ENCODE results near the gene FNBP1.
A peak's percentile ranks its signal among the peaks of the same experiment; 100 is the strongest.
"Not testable (repeated sequence)": the region's sequence is repeated elsewhere in the genome, so short reads cannot be mapped to it uniquely, and the experiment has no call there.

The FNBP1 gene

DNA sequence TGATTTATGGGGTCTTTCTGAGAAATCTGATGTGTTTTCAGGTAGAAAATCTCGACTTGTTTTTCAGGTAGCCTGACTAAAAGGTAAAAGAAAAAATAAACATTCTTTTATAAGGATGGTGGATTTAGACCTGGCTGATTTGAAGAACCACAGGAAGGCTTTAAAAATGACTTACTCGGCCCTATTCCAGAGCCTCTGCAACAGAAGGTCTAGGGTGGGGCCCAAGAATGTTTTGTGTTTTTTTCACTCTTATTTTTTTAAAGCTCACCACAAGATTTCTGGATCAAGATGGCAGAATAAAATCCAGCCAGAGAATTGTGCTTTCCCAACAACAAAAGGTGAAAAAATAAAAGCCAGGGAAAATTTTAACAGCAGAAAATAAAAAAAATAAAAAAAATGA lies 59.1 kb downstream of the FNBP1 start:
- TF ChIP-seq POLR2A (IDR thresholded peaks at IDR 0.05; ENCODE audit: low read depth, low read length), result no peak
- FAIRE-seq, result no peak
- DNase-seq (ENCODE audit: insufficient read length, low spot score), result no peak

DNA sequence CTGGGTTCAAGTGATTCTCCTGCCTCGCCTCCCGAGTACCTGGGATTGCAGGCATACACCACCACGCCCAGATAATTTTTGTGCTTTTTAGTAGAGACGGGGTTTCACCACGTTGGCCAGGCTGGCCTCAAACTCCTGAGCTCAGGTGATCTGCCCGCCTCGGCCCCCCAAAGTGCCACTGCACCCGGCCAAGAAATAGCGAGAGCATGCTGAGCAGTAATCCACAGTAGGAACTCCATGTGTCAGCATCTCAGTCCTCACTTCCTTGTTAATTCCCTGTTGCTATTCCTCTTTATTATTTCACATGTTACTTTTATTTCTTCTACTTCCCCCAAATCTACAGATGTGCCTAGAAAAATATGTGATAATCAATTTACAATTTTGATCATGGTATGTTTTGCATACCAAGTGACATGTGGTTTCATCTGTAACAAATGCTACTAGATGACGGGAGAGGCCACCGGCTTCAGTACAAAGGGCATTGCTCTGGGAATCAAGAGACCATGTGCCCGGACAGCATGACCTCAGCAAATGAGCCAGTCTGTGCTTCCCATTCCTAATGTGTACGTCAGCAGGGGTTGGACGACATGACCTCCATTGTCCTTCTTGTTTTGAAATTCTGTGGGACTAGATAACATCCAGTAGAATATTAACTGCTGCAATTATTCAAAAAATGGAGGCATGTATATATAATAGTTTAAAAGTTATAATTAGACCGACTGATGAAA lies 61.6 kb downstream of the FNBP1 start:
- DNase-seq (ENCODE audit: insufficient read length, low spot score), result no peak
- no peak for TF ChIP-seq POLR2A (IDR thresholded peaks at IDR 0.05; ENCODE audit: low read depth, low read length)
- FAIRE-seq, result no peak

DNA sequence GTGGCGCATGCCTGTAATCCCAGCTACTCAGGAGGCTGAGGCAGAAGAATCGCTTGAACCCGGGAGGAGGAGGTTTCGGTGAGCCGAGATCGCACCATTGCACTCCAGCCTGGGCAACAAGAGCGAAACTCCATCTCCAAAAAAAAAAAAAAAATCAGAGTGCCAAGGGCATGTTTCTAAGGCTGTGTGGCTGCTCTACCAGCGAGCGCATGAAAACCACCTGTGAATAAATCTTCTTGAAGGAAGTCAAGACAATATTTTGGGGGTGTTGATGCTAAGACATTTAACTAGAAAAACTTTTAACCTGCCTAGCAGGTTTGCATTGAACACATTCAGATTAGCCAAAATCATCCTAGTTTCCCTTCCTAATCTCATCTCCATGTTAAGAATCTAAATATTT lies 62.8 kb downstream of the FNBP1 start:
- DNase-seq (ENCODE audit: insufficient read length, low spot score); FAIRE-seq: not testable (repeated sequence)

DNA sequence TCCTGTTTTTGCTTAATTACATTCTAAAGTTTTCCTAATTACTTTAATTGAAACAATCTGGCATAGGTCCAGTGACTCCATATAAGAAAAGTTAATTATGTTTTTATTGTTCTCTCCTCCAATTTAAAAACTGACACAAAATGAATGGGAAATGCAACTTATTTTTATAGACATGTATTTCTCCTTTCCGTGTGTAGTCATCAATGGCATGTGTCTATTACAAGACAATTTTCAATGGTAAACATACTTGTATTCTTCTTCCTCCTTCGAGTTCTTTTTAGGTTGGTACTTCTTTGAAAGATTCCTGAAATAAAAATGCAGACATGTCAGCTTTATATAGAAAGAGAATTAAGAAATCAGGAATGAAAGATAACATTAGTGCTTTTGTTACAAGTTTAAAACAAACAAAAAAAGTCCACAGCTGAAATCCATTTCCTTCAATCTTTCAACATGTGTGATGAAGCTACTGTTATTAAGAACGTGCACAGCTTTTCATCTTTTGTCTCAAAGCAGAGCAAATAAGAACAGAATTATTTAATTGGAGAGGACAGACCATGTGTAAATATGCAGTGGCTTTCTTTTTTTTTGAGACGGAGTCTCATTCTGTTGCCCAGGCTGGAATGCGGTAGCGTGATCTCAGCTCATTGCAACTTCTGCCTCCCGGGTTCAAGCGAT lies 63.8 kb downstream of the FNBP1 start:
- FAIRE-seq, result no peak
- no peak for DNase-seq (ENCODE audit: insufficient read length, low spot score)
- no peak for TF ChIP-seq POLR2A (IDR thresholded peaks at IDR 0.05; ENCODE audit: low read depth, low read length)

DNA sequence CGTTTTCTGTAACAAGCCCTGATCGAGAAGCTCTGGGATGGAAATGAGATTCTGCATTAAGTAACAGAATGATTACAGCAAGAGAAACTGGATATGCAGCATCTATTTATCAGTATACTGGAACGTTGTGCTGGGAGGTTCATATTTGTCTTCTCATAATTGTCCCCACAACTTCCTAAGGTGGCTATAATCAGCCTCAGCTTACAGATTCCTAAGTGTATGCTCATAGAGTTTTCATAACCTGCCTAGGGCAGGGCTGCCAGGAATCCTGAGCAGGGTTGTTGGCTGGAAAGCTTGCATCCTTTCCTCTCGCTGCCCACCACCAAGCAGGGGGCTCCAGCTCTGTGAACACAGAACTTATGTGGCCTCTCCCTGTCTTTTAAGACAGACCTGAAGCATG lies 70.2 kb downstream of the FNBP1 start:
- no peak for DNase-seq (ENCODE audit: insufficient read length, low spot score)
- no peak for FAIRE-seq
- no peak for TF ChIP-seq POLR2A (IDR thresholded peaks at IDR 0.05; ENCODE audit: low read depth, low read length)

DNA sequence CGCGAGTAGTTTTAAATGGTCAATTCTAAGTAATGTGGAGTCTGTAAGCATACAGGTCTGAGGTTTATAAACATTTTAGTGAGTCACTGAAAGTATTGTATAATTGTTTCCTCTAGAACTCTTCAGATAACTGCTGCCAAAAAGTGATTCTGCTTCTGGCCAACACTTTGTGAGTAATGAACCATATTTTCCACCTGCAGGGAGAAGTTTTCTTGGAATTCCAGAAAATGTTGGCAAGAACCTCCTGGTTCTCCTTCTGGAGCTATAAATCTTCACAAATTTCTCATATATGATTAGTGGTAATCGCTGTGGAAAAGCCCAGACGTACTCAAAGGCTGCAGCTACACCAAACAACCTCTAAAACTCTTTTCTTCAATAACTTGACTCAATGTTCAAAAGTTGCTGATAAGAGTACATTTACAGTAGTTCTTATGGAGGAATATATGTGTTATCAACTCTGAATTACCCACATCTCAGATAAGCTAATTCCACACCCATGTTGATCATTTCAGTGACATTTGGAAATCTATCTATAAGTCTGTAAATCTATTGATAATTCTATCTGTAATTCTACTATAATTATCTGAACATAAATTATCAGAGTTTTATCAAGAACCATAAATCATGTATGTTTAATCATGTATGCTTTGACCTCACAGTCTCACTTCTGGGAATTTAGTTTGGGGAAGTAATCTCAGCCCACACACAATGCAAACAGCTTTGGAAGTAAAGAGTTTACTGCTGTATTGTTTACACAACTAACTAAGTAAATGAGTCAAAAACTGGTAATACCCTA lies 74.1 kb downstream of the FNBP1 start:
- no peak for TF ChIP-seq POLR2A (IDR thresholded peaks at IDR 0.05; ENCODE audit: low read depth, low read length)
- peak; percentile 83 for FAIRE-seq
- peak; percentile 25 for DNase-seq (ENCODE audit: insufficient read length, low spot score)

DNA sequence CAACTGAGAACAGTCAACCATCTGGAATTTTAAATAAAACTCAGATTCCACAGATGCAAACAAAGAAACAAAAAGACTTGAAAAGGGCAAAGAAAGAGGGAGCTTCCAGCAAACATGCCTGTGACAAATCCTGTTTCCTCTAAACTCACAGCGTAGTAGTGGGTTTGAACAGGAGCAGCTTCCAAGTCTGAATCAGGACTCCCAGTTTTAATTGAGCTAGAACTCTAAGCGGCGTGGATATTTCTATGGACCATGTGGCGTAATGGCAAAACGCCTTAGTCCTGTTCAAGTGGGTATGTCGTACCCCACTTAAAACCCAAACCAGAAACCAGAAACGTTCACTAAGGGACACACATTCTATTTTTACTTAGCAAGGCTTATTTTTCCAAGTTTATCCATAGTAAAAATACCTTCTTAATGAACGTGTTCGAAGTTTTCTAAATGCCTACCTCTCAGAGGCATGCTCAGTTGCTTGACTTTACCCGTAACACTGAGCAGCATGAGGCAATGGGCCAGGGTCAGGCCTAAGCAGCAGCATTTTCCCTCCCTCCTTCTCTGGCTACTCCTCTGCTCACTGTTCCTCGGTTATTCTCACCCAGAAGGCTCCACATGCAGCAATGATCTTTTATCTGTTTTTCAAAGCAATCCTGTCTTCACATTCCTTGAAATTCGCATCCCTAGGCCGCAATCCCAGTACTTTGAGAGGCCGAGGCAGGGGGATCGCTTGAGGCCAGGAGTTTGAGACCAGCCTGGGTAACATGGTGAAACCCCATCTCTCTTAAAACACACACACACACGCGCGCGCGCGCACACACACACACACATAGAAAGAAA lies 77.9 kb downstream of the FNBP1 start:
- FAIRE-seq (no peak), DNase-seq (ENCODE audit: insufficient read length, low spot score) (no peak)
- TF ChIP-seq POLR2A (IDR thresholded peaks at IDR 0.05; ENCODE audit: low read depth, low read length), result no peak

DNA sequence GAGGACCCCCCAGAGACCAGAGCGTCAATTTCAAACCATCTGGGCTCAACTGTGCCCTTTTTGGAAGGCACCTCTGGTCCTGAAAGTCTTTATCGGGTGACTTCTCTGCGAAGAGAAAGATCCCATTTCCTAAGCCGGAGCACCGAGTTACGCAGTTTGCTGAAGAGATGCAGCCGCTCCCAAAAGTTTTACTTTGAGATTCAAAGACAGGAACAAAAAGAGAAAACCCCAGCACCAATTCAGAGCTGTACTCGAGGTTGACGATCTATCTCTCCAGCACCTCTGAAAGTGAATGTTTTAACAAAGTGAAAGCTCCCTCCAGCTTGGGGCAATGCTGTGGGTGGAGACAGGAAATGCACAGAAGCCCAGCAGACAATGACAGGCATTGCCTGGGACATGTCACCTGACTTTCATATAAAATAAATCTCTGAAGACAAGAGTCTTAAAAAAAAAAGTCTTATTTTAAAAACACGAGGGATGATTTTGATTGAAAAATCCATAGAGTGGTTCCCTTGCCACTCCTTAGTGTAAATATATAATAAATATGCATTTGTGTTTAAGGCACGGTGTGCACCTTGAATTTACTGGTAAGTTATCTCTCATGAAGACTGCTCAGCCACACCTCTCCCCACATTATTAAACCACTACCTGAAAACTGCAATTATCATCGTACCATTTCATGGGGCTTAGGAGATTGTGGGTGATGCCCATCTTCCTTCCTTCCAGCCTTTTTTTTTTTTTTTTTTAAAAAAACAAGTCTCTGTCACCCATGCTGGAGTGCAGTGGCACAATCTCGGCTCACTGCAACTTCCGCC lies 79.9 kb downstream of the FNBP1 start:
- peak; percentile 61 for FAIRE-seq
- TF ChIP-seq POLR2A (IDR thresholded peaks at IDR 0.05; ENCODE audit: low read depth, low read length), result no peak
- DNase-seq (ENCODE audit: insufficient read length, low spot score), result no peak

DNA sequence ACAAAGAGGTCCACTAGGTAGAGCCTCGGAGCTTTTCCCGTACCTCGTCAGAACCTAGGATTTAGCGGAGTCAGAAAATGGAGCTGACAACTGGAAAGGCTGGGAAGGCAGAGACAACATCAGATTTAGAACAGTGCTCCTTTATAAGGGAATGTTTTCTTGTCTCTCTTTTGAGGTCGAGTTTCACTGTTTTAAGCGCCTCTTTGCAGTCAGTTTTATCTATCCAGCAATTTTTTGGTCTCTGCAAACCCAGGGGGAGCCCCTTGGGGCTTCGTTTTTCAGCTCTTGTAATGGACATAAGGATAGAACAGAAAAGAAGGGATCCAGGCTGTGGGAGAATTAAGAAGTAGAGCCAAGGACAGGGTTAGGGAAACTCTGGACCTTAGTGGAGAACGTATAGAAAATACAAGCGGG lies 80.5 kb downstream of the FNBP1 start:
- TF ChIP-seq POLR2A (IDR thresholded peaks at IDR 0.05; ENCODE audit: low read depth, low read length), result no peak
- no peak for FAIRE-seq
- no peak for DNase-seq (ENCODE audit: insufficient read length, low spot score)

DNA sequence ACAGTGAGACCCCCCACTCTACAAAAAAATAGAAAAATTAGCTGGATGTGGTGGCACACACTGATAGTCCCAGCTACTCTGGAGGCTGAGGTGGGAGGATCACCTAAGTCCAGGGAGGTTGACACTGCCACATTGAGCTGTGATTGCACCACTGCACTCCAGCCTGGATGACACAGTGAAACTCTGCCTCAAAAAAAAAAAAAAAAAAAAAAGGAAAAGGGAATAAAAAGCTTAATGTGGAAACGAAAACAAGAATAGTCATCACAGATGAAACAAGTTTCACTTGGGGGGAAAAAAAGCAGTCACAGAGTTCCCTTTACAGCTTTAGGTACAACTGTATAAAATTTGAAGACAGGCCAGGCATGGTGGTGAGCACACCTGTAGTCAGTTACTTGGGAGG lies 84.2 kb downstream of the FNBP1 start:
- TF ChIP-seq POLR2A (IDR thresholded peaks at IDR 0.05; ENCODE audit: low read depth, low read length), result no peak
- DNase-seq (ENCODE audit: insufficient read length, low spot score) (no peak), FAIRE-seq (no peak)

DNA sequence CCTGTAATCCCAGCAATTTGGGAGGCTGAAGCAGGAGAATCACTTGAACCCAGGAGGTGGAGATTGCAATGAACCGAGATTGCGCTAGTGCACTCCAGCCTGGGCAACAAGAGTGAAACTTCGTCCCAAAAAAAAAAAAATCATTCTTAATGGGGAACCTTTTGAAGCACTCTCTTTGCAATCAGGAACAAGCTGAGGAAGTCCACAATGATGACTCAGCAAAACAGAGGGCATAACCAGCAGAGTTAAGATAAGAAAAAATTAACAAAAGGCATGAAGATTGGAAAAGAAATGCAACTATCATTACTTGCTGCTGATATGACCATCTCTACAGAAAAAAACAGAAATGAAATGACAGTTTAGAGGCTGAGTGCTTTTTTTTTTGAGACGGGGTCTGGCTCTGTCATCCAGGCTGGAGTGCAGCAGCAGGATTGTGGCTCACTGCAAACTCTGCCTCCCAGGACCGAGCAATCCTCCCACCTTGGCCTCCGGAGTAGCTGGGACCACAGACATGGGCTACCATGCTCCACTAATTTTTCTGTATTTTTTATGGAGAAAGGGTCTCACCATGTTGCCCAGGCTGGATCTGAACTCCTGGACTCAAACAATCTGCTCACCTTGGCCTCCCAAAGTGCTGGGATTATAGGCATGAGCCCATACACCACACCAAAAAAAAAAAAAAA lies 88.0 kb downstream of the FNBP1 start:
- FAIRE-seq (no peak), DNase-seq (ENCODE audit: insufficient read length, low spot score) (no peak)
- no peak for TF ChIP-seq POLR2A (IDR thresholded peaks at IDR 0.05; ENCODE audit: low read depth, low read length)

DNA sequence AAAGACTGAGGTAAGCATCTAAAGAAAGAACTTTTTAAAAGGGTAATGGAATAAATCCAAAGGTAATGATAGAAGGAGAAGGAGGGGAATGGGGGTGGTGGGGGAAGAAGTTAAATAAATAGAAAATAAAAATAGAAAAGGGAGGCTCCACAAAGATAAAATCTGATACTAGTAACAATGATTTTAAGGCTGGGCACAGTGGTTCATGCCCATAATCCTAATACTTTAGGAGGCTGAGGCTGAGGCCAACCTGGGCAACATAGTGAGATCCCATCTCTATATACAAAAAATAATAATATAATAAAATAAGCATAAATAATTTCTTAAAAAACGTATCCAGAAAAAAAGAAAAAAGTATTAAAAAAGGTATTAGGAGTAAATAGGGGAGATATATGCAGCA lies 89.3 kb downstream of the FNBP1 start:
- TF ChIP-seq POLR2A (IDR thresholded peaks at IDR 0.05; ENCODE audit: low read depth, low read length), result no peak
- DNase-seq (ENCODE audit: insufficient read length, low spot score) (no peak), FAIRE-seq (no peak)

All from H54 (cell line).